ENCODE results near the gene ZNF516. TPM values are rescaled to one million over a fixed set of nuclear protein-coding genes. Genes with fewer than 3 reads are reported as not detected.

The ZNF516 gene
- total RNA-seq, 1 donor from 2014 or later, result 26.1 TPM

DNA sequence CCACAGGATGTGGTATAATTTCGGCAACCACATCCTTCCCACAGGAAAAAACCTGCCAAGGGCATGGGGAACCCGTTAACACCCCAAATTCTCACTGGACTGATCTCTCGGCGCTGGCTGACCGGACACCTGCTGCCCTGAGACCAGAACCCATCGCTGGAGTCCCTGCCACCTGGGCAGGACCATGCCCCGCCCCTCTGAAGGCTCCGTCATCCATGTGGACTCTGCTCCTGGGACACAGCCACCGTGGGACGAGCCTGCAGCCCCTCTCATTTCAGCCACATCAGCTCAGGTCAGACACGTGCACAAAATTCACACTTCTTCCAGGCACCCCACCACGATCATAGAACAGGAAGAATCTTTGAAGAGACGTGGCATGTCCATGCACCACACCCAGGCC lies 108.2 kb downstream of the ZNF516 start:
- DNase-seq (ENCODE audit: low spot score), result no peak
- Mint-ChIP-seq H3K36me3 (ENCODE audit: low read depth) (no peaks in the 10 kb centered on the region), H3K4me3 (ENCODE audit: unreplicated experiment) (no peak overlapping the region), H3K9me3 (ENCODE audit: low read depth) (no peaks in the 10 kb centered on the region), H3K27ac (ENCODE audit: unreplicated experiment) (no peak overlapping the region), H3K27me3 (ENCODE audit: low read depth) (no peaks in the 10 kb centered on the region), H3K4me1 (ENCODE audit: low read depth) (peaks cover 11% of the 10 kb centered on the region)
- TF ChIP-seq, protein P1, sequence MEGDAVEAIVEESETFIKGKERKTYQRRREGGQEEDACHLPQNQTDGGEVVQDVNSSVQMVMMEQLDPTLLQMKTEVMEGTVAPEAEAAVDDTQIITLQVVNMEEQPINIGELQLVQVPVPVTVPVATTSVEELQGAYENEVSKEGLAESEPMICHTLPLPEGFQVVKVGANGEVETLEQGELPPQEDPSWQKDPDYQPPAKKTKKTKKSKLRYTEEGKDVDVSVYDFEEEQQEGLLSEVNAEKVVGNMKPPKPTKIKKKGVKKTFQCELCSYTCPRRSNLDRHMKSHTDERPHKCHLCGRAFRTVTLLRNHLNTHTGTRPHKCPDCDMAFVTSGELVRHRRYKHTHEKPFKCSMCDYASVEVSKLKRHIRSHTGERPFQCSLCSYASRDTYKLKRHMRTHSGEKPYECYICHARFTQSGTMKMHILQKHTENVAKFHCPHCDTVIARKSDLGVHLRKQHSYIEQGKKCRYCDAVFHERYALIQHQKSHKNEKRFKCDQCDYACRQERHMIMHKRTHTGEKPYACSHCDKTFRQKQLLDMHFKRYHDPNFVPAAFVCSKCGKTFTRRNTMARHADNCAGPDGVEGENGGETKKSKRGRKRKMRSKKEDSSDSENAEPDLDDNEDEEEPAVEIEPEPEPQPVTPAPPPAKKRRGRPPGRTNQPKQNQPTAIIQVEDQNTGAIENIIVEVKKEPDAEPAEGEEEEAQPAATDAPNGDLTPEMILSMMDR (IDR thresholded peaks at IDR 0.05), result no peak

DNA sequence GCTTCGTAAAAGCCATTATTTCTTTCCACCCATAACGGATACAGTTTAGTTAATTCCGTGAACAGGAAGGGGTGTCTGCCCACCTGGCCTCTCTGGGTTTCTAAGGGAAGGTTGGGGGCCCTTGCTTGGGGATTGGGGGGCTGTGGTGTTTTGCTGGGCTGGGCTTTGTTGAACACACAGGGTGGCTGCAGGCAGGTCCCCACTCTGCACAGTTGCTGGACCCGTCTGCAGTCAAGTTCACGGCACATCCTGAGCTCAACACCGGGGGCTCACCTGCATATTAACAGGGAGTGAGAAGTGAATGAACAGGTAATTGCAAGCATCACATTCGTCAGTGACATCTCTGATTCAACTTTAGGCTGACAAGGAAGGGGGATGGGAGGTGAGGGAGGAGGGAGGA lies 109.0 kb downstream of the ZNF516 start:
- TF ChIP-seq, protein P1 (IDR thresholded peaks at IDR 0.05), result no peak
- H3K36me3 Mint-ChIP-seq (ENCODE audit: low read depth), result no peaks in the 10 kb centered on the region
- DNase-seq (ENCODE audit: low spot score), result no peak
- H3K4me1 Mint-ChIP-seq (ENCODE audit: low read depth), result peaks cover 11% of the 10 kb centered on the region
- no peaks in the 10 kb centered on the region for H3K27me3 Mint-ChIP-seq (ENCODE audit: low read depth)
- no peak overlapping the region for H3K4me3 Mint-ChIP-seq (ENCODE audit: unreplicated experiment)
- no peaks in the 10 kb centered on the region for H3K9me3 Mint-ChIP-seq (ENCODE audit: low read depth)
- no peak overlapping the region for H3K27ac Mint-ChIP-seq (ENCODE audit: unreplicated experiment)

DNA sequence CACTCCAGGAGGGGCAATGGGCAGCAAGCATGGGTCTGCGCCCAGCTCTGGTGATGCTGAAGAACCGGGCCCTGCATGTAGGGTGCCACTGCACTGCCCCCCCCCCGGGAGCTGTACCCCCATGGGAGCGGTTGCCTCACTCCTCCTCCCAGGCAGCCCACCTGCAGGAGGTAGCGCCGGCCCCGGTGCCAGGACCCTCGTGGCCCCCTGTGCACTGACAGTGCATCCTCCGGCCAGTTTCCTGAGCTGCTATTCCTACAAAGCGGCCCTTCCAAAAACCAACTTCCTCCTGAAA lies 109.4 kb downstream of the ZNF516 start:
- no peaks in the 10 kb centered on the region for H3K36me3 Mint-ChIP-seq (ENCODE audit: low read depth)
- H3K4me1 Mint-ChIP-seq (ENCODE audit: low read depth), result peaks cover 11% of the 10 kb centered on the region
- H3K4me3 Mint-ChIP-seq (ENCODE audit: unreplicated experiment), result no peak overlapping the region
- TF ChIP-seq, protein P1 (IDR thresholded peaks at IDR 0.05), result no peak
- no peak for DNase-seq (ENCODE audit: low spot score)
- H3K27me3 Mint-ChIP-seq (ENCODE audit: low read depth), result no peaks in the 10 kb centered on the region
- H3K27ac Mint-ChIP-seq (ENCODE audit: unreplicated experiment), result no peak overlapping the region
- H3K9me3 Mint-ChIP-seq (ENCODE audit: low read depth), result no peaks in the 10 kb centered on the region

DNA sequence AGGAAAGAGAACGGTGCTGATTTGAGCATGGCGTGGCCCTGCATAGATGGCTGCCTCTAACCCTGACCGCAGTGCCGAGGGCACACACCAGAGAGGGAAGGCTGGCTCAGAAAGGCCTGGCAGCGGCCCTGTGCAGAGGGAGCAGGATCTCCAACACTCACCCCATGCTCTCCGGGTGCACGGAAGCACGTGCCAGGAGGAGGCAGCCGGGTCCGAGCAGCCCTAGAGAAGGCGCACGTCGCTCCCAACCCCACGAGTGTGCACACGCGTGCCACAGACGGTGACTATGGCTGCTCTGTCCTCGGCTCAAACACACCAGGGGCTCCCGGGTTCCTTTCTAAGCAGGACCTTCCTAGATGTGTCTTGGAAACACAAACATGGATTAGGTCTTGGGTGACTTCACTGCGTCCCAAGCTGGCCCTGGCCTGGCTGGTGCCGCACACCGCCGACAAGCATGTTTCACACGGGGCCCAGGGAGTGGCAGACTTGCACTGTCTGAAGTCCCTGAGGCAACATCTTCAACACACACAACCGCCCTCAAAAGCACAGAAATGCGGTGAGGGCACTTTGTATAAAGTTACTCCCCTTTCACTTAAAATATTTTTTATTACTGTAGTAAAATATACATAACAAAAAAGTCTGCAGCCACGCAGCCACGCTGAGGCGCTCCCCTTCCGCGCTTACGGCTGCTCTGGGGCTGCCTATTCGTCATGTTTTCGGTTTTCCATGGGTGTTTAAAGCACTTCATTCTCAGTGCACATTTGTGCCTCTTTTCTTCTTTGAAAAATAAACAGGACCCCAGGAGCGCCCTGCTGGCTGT lies 110.0 kb downstream of the ZNF516 start:
- Mint-ChIP-seq H3K27ac (ENCODE audit: unreplicated experiment) (no peak overlapping the region), H3K27me3 (ENCODE audit: low read depth) (no peaks in the 10 kb centered on the region), H3K9me3 (ENCODE audit: low read depth) (no peaks in the 10 kb centered on the region), H3K4me1 (ENCODE audit: low read depth) (peaks cover 11% of the 10 kb centered on the region), H3K36me3 (ENCODE audit: low read depth) (peaks cover under 1% of the 10 kb centered on the region), H3K4me3 (ENCODE audit: unreplicated experiment) (no peak overlapping the region)
- no peak for DNase-seq (ENCODE audit: low spot score)
- TF ChIP-seq, protein P1 (IDR thresholded peaks at IDR 0.05), result no peak

DNA sequence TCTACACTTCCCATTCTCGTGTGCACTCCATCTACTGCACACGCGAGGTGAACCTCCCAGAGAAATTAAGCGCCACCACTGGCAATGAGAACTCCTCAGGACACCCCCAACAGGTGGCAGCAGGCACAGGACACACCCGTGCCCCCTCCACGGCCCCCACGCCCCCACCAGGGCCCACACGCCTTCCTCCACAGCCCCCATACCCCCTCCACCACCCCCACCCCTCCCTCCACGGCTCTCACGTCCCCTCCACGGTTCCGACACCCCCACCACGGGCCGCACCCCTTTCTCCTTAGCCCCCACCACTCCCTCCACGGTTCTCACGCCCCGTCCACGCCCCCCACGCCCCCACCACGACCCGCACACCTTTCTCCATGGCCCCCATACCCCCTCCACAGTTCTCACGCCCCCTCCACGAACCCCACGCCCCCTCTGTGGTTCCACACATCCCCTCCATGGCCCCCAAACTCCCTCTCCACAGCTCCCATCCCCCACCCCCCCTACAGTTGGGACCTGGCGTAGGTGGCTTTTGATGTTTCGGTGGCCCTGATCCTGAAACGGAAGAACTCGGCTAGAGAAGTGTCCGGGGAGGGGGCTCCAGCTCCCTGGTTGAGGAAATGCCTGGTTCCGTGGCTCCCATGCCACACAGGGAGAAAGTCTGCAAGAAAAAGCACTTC lies 110.8 kb downstream of the ZNF516 start:
- Mint-ChIP-seq H3K9me3 (ENCODE audit: low read depth) (no peaks in the 10 kb centered on the region), H3K4me3 (ENCODE audit: unreplicated experiment) (no peak overlapping the region), H3K4me1 (ENCODE audit: low read depth) (peaks cover 3% of the 10 kb centered on the region), H3K27ac (ENCODE audit: unreplicated experiment) (no peak overlapping the region), H3K36me3 (ENCODE audit: low read depth) (peaks cover 5% of the 10 kb centered on the region), H3K27me3 (ENCODE audit: low read depth) (no peaks in the 10 kb centered on the region)
- TF ChIP-seq, protein P1 (IDR thresholded peaks at IDR 0.05), result no peak
- DNase-seq (ENCODE audit: low spot score), result no peak

Measured in chondrocyte (in vitro differentiated cells).